ES-I3 (cell line): ENCODE measurements around the gene FGF22.

Experiments used
- H3K36me3 ChIP-seq: 2 replicates; pipeline ENCODE4 v1.6.1; 2013; ENCODE audit warnings: mild to moderate bottlenecking, low read length, control low read depth, moderate library complexity; ENCODE audit not compliant: insufficient read depth
- H3K4me1 ChIP-seq: 2 replicates; pipeline ENCODE4 v1.6.1; 2013; ENCODE audit warnings: mild to moderate bottlenecking, control low read depth, low read length; ENCODE audit not compliant: insufficient read depth
- H3K9ac ChIP-seq: 2 replicates; pipeline ENCODE4 v1.6.1; 2013; ENCODE audit warnings: low read depth, mild to moderate bottlenecking, low read length, moderate library complexity
- H3K9me3 ChIP-seq: 2 replicates; pipeline ENCODE4 v1.6.1; 2013; ENCODE audit warnings: mild to moderate bottlenecking, low read length, moderate library complexity; ENCODE audit not compliant: control insufficient read depth, insufficient read depth

The FGF22 gene

GRCh38 chr19:648904-649801 is 9.5 kb downstream of the FGF22 start:
- H3K9ac ChIP-seq: no peak overlapping the region
- peaks cover 3% of the 10 kb centered on the region for H3K36me3 ChIP-seq
- H3K4me1 ChIP-seq: no peaks in the 10 kb centered on the region
- H3K9me3 ChIP-seq: no peaks in the 10 kb centered on the region

GRCh38 chr19:650121-650520 is 10.4 kb downstream of the FGF22 start:
- Histone ChIP-seq H3K9me3 (no peaks in the 10 kb centered on the region), H3K36me3 (peaks cover 3% of the 10 kb centered on the region), H3K4me1 (no peaks in the 10 kb centered on the region), H3K9ac (no peak overlapping the region)

GRCh38 chr19:651114-651818 is 11.6 kb downstream of the FGF22 start:
- H3K4me1 ChIP-seq: no peaks in the 10 kb centered on the region
- H3K36me3 ChIP-seq: peaks cover 2% of the 10 kb centered on the region; the same call in 1 of the 2 replicates
- no peaks in the 10 kb centered on the region for H3K9me3 ChIP-seq

GRCh38 chr19:651991-652390 is 12.3 kb downstream of the FGF22 start:
- Histone ChIP-seq H3K36me3 (no peaks in the 10 kb centered on the region; the same call in 1 of the 2 replicates), H3K9me3 (no peaks in the 10 kb centered on the region), H3K9ac (no peak overlapping the region), H3K4me1 (no peaks in the 10 kb centered on the region)

More at GRCh38 chr19:651114-651818, 11.6 kb downstream of the FGF22 start:
- no peak overlapping the region for H3K9ac ChIP-seq

GRCh38 chr19:652467-653389 is 13.0 kb downstream of the FGF22 start:
- Histone ChIP-seq H3K4me1 (no peaks in the 10 kb centered on the region), H3K36me3 (no peaks in the 10 kb centered on the region), H3K9ac (no peak overlapping the region), H3K9me3 (no peaks in the 10 kb centered on the region)

GRCh38 chr19:653425-653824 is 13.7 kb downstream of the FGF22 start:
- Histone ChIP-seq H3K9me3 (no peaks in the 10 kb centered on the region), H3K9ac (no peak overlapping the region), H3K36me3 (no peaks in the 10 kb centered on the region), H3K4me1 (no peaks in the 10 kb centered on the region)

- Histone ChIP-seq H3K36me3 (no peaks in the 10 kb centered on the region; the same call in 1 of the 2 replicates), H3K9ac (no peak overlapping the region), H3K9me3 (no peaks in the 10 kb centered on the region), H3K4me1 (no peaks in the 10 kb centered on the region)
These were observed 16.0 kb downstream of the FGF22 start for GRCh38 chr19:655691-656090.

GRCh38 chr19:656751-657559 is 17.3 kb downstream of the FGF22 start:
- Histone ChIP-seq H3K36me3 (no peaks in the 10 kb centered on the region; the same call in 1 of the 2 replicates), H3K4me1 (no peaks in the 10 kb centered on the region)

GRCh38 chr19:657611-658010 is 17.9 kb downstream of the FGF22 start:
- Histone ChIP-seq H3K9me3 (no peaks in the 10 kb centered on the region), H3K36me3 (no peaks in the 10 kb centered on the region; the same call in 1 of the 2 replicates), H3K9ac (no peak overlapping the region), H3K4me1 (no peaks in the 10 kb centered on the region)

More at GRCh38 chr19:656751-657559, 17.3 kb downstream of the FGF22 start:
- no peaks in the 10 kb centered on the region for H3K9me3 ChIP-seq
- H3K9ac ChIP-seq: no peak overlapping the region

GRCh38 chr19:658059-658839 is 18.6 kb downstream of the FGF22 start:
- Histone ChIP-seq H3K9me3 (no peaks in the 10 kb centered on the region), H3K36me3 (no peaks in the 10 kb centered on the region; the same call in 1 of the 2 replicates), H3K4me1 (no peaks in the 10 kb centered on the region), H3K9ac (no peak overlapping the region)

- no peaks in the 10 kb centered on the region for H3K4me1 ChIP-seq
- H3K9ac ChIP-seq: no peak overlapping the region
- no peaks in the 10 kb centered on the region for H3K9me3 ChIP-seq
- no peaks in the 10 kb centered on the region; the same call in 1 of the 2 replicates for H3K36me3 ChIP-seq
These were observed 19.5 kb downstream of the FGF22 start for GRCh38 chr19:658916-659839.
